Osteocyte (in vitro differentiated cells): ENCODE results near the gene LAMA1. TPM values are rescaled to one million over a fixed set of nuclear protein-coding genes. Genes with fewer than 3 reads are reported as not detected.
"Not testable (repeated sequence)": the region's sequence is repeated elsewhere in the genome, so short reads cannot be mapped to it uniquely, and the experiment has no call there.

Source experiments
- DNase-seq: peaks from one replicate; pipeline ENCODE4 v3.0.0; 2021; ENCODE audit warnings: mixed read lengths; ENCODE audit not compliant: unreplicated experiment; ENCODE audit errors: extremely low spot score
- H3K27ac Mint-ChIP-seq: one replicate; pipeline ENCODE4 v1.8.0; 2021; ENCODE audit warnings: mild to moderate bottlenecking, mixed read lengths; ENCODE audit not compliant: unreplicated experiment
- H3K27me3 Mint-ChIP-seq: one replicate; pipeline ENCODE4 v1.8.0; 2021; ENCODE audit warnings: mixed read lengths; ENCODE audit not compliant: unreplicated experiment
- H3K36me3 Mint-ChIP-seq: one replicate; pipeline ENCODE4 v1.8.0; 2021; ENCODE audit warnings: mixed read lengths; ENCODE audit not compliant: unreplicated experiment
- H3K4me1 Mint-ChIP-seq: one replicate; pipeline ENCODE4 v1.8.0; 2021; ENCODE audit warnings: mixed read lengths; ENCODE audit not compliant: unreplicated experiment
- H3K4me3 Mint-ChIP-seq: one replicate; pipeline ENCODE4 v1.8.0; 2021; ENCODE audit warnings: mild to moderate bottlenecking, moderate library complexity, mixed read lengths; ENCODE audit not compliant: unreplicated experiment
- H3K9me3 Mint-ChIP-seq: one replicate; pipeline ENCODE4 v1.8.0; 2021; ENCODE audit warnings: mixed read lengths; ENCODE audit not compliant: unreplicated experiment
- total RNA-seq: library from RNA; stranded (reverse); gene quantifications from 2 replicates; pipeline ENCODE4 v1.2.1, GENCODE V29; 2021
- TF ChIP-seq, protein P1 (sequence below): fragments of 200-600 bp; sonication (generic); IDR thresholded peaks from 2 replicates; pipeline ENCODE4 v1.5.0; 2021; ENCODE audit warnings: antibody characterized with exemption, mild to moderate bottlenecking, moderate library complexity

The LAMA1 gene
- total RNA-seq, 1 donor from 2014 or later, result 0.30 TPM

DNA sequence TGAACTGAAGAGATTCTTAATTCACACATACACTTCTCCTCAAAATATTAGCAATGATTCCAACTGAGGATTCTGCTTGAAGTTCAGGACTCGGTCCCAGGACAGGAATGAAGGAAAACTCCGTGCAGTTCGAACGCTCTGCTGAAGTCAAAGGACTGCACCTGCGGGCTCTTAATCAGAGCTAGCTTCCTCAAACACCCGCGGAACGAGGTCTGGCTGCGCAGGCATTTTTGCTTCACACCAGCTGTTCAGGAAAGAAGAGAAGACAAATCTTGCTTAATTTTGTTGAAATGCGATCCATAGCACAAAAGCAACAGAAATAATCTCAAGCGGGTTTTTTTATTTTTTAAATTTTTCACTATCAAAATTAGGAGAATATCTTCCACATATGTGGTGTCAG is 175.6 kb downstream of the LAMA1 start:
- TF ChIP-seq, protein P1, sequence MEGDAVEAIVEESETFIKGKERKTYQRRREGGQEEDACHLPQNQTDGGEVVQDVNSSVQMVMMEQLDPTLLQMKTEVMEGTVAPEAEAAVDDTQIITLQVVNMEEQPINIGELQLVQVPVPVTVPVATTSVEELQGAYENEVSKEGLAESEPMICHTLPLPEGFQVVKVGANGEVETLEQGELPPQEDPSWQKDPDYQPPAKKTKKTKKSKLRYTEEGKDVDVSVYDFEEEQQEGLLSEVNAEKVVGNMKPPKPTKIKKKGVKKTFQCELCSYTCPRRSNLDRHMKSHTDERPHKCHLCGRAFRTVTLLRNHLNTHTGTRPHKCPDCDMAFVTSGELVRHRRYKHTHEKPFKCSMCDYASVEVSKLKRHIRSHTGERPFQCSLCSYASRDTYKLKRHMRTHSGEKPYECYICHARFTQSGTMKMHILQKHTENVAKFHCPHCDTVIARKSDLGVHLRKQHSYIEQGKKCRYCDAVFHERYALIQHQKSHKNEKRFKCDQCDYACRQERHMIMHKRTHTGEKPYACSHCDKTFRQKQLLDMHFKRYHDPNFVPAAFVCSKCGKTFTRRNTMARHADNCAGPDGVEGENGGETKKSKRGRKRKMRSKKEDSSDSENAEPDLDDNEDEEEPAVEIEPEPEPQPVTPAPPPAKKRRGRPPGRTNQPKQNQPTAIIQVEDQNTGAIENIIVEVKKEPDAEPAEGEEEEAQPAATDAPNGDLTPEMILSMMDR, result no peak
- Mint-ChIP-seq H3K4me3 (no peak overlapping the region), H3K36me3 (no peaks in the 10 kb centered on the region), H3K27ac (no peak overlapping the region), H3K9me3 (no peaks in the 10 kb centered on the region), H3K27me3 (peaks cover 21% of the 10 kb centered on the region), H3K4me1 (no peaks in the 10 kb centered on the region)
- no peak for DNase-seq

DNA sequence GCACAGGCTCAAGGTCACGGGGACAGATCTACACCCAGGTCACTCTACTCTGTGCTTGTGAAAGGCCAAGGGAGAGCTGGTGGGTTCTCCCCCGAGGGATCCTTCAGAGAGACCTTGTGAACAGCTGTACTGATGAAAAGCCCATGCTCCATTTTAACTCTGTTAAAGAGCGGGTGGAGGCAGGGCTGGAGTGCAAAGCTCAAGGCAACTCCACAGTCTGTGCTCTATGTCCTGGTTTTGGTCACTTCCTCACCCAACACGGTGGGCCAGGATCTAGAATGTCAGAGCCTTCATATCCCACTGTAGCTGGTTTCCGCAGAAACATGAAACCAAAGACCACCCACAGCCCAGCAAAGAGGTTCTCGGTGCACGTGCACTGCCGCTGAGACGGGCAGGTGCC is 177.1 kb downstream of the LAMA1 start:
- TF ChIP-seq, protein P1, result no peak
- Mint-ChIP-seq H3K9me3 (peaks cover under 1% of the 10 kb centered on the region), H3K27ac (no peak overlapping the region), H3K27me3 (peaks cover 36% of the 10 kb centered on the region), H3K4me3 (no peak overlapping the region), H3K4me1 (no peaks in the 10 kb centered on the region), H3K36me3 (no peaks in the 10 kb centered on the region)
- no peak for DNase-seq

DNA sequence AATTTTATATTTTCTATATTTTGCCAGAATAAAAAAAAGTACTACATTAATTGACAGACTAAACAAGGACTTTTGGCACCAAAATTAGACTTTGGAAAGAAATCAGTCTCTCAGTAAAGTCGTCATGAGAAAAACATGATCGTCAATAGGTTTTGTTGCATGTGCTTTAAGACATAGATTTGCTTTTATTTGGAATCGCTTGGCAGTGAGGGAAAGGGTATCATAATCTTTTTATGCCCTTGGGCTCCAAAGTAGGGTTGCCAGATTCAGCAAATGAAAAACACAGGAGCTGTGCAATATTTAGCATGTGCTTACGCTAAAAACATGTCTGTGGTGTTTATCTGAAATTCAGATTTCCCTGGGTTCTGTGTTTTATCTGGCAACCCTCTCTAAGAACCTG is 177.6 kb downstream of the LAMA1 start:
- DNase-seq, result no peak
- H3K4me1 Mint-ChIP-seq, result no peaks in the 10 kb centered on the region
- H3K36me3 Mint-ChIP-seq, result peaks cover 4% of the 10 kb centered on the region
- TF ChIP-seq, protein P1, result no peak
- peaks cover 5% of the 10 kb centered on the region for H3K9me3 Mint-ChIP-seq
- H3K27ac Mint-ChIP-seq, result no peak overlapping the region
- H3K27me3 Mint-ChIP-seq, result peaks cover 41% of the 10 kb centered on the region
- no peak overlapping the region for H3K4me3 Mint-ChIP-seq

DNA sequence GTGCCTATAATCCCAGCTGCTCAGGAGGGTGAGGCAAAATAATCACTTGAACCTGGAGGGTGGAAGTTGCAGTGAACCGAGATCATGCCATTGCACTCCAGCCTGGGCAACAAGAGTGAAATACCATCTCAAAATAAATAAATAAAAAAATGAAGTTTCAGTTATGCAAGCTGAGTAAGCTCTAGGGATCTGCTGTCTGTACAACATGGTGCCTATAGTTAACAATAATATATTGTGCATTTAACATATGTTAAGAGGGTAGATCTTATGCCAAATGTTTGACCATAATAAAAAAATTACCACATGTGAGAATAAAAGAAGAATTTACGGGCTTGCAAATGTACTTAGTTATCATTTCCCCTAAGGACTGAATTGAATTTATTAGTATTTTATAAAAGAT is 179.2 kb downstream of the LAMA1 start:
- peaks cover 52% of the 10 kb centered on the region for H3K27me3 Mint-ChIP-seq
- H3K4me3 Mint-ChIP-seq, H3K9me3 Mint-ChIP-seq, H3K36me3 Mint-ChIP-seq, DNase-seq, H3K27ac Mint-ChIP-seq, H3K4me1 Mint-ChIP-seq: not testable (repeated sequence)

DNA sequence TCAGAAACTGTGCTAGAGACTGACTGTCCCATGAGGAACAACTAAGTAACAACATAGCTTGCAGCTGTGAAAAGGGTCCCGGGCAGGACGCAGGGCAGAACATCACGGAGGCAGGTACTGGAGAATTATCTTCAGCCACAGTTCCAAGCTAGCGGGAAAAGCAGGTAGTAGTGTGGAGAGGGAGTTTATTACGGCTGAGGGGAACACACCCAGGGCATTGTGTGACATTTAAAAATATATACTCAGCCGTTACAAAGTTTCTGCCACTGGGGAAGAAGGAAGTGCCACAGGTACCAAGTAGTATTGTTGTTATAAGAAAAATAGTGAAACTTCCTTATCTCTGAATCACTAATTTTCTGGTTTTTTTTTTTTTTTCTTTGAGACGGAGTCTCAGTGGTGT is 179.6 kb downstream of the LAMA1 start:
- Mint-ChIP-seq H3K9me3 (peaks cover 5% of the 10 kb centered on the region), H3K27ac (no peak overlapping the region), H3K4me3 (no peak overlapping the region), H3K4me1 (no peaks in the 10 kb centered on the region), H3K36me3 (peaks cover 4% of the 10 kb centered on the region), H3K27me3 (peaks cover 52% of the 10 kb centered on the region)
- TF ChIP-seq, protein P1, result no peak
- DNase-seq, result no peak

DNA sequence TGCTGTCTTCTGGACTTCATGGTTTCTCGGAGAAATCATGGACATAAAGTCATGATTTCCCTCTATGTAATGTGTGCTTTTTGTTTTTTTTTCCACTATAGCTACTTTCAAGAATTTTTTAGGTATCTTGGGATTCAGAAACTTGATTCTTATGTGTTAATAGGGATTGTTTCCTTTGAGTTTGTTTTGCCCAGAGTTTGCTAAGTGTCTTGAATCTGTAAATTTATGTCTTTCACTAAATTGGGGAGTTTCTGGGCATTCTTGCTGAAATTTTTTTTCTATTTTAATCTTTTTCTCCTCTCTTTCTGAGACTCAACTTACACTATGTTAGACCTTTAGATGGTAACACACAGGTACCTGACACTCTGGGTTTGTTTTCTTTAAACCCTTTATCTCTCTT is 182.7 kb downstream of the LAMA1 start:
- Mint-ChIP-seq H3K4me1 (no peaks in the 10 kb centered on the region), H3K27me3 (peaks cover 38% of the 10 kb centered on the region), H3K36me3 (peaks cover 4% of the 10 kb centered on the region), H3K27ac (no peak overlapping the region), H3K4me3 (no peak overlapping the region), H3K9me3 (peaks cover 5% of the 10 kb centered on the region)
- DNase-seq, result no peak
- TF ChIP-seq, protein P1, result no peak
